ENCODE data around the gene GPR39. TPM values are rescaled to one million over a fixed set of nuclear protein-coding genes. Genes with fewer than 3 reads are reported as not detected.

Gene GPR39
- total RNA-seq, 2 experiments from 2014 or later: 0.13 TPM; not detected in 1

DNA sequence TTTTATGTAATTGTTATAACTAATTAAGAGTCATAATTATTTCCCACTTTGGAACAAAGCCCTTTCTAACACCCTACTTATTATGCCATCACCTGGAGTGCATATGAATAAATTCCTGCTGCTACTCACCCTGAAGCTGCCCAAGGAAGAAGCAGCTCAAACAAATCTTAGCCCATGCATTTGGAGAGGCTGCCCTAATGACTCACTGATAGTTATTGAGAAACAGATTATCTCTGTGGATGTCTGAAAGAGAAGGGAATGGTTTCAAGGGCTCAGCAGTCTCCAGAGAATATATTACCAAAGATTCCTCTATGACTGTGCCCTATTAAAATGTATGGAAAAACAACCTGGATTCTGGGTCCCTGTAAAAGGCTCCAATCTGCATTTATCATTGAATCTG, 81.0 kb downstream of the GPR39 start:
- H3K4me3 ChIP-seq (ENCODE audit: low read depth, low read length, poor library complexity, severe bottlenecking): no peak overlapping the region
- no TSS peak for BruUV-seq (replicated peaks)
- H3K36me3 ChIP-seq (ENCODE audit: insufficient read depth, low read length): no peaks in the 10 kb centered on the region
- intact Hi-C loops (cut with micrococcal nuclease; ENCODE audit: unreplicated experiment): no loop called here
- H3K27ac ChIP-seq (ENCODE audit: low read depth, low read length, poor library complexity, severe bottlenecking): no peak overlapping the region
- ChIA-PET POLR2A (no interaction called here), CTCF (ENCODE audit: unreplicated experiment) (no interaction called here)
- H3K4me2 ChIP-seq (ENCODE audit: low read length): no peak overlapping the region
- H3K79me2 ChIP-seq (ENCODE audit: insufficient read depth, low read depth, low read length): no peaks in the 10 kb centered on the region
- TF ChIP-seq EZH2phosphoT487 (IDR thresholded peaks at IDR 0.05; ENCODE audit: borderline replicate concordance, low read depth, low read length): no peak
- TF ChIP-seq, protein P1, sequence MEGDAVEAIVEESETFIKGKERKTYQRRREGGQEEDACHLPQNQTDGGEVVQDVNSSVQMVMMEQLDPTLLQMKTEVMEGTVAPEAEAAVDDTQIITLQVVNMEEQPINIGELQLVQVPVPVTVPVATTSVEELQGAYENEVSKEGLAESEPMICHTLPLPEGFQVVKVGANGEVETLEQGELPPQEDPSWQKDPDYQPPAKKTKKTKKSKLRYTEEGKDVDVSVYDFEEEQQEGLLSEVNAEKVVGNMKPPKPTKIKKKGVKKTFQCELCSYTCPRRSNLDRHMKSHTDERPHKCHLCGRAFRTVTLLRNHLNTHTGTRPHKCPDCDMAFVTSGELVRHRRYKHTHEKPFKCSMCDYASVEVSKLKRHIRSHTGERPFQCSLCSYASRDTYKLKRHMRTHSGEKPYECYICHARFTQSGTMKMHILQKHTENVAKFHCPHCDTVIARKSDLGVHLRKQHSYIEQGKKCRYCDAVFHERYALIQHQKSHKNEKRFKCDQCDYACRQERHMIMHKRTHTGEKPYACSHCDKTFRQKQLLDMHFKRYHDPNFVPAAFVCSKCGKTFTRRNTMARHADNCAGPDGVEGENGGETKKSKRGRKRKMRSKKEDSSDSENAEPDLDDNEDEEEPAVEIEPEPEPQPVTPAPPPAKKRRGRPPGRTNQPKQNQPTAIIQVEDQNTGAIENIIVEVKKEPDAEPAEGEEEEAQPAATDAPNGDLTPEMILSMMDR (conservative IDR thresholded peaks at IDR 0.05; ENCODE audit: low read length): no peak
- H4K20me1 ChIP-seq (ENCODE audit: insufficient read depth, low read length): no peaks in the 10 kb centered on the region
- no peak overlapping the region for H2AFZ ChIP-seq (ENCODE audit: low read length)
- no peak for DNase-seq (ENCODE audit: low spot score)
- H3K4me1 ChIP-seq (ENCODE audit: insufficient read depth, low read length, poor library complexity, severe bottlenecking): no peaks in the 10 kb centered on the region
- no peaks in the 10 kb centered on the region for H3K9me2 ChIP-seq (ENCODE audit: insufficient read depth, low read length)
- no peaks in the 10 kb centered on the region for H3K9me3 ChIP-seq (ENCODE audit: low read length)

DNA sequence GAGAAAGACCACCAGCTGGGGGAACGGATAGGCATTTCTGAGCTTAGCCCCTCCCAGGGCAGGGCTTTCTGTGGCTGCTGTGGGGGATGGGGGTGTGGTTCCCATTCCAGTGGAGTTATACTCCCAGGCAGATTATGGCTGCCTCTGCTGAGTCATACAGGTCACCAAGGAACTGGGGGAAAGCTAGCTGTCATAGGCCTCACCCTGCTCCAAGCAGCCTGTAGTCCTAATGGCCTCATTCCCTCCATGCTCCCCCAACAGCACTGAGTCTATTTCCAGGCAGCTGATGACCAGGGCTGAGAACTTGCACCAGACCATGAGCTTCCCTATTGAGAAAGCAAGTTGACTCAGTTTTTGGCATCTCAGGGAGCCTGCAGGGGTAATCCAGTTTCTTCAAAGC, 87.1 kb downstream of the GPR39 start:
- no peak overlapping the region for H3K27ac ChIP-seq (ENCODE audit: low read depth, low read length, poor library complexity, severe bottlenecking)
- H4K20me1 ChIP-seq (ENCODE audit: insufficient read depth, low read length): no peaks in the 10 kb centered on the region
- H2AFZ ChIP-seq (ENCODE audit: low read length): no peak overlapping the region
- no peak overlapping the region for H3K4me2 ChIP-seq (ENCODE audit: low read length)
- intact Hi-C loops (cut with micrococcal nuclease; ENCODE audit: unreplicated experiment): no loop called here
- TF ChIP-seq, protein P1 (conservative IDR thresholded peaks at IDR 0.05; ENCODE audit: low read length): no peak
- TF ChIP-seq EZH2phosphoT487 (IDR thresholded peaks at IDR 0.05; ENCODE audit: borderline replicate concordance, low read depth, low read length): no peak
- POLR2A ChIA-PET: interaction anchor here (0.6 kb wide), 1 partner anchor 16 kb away, joined by 3 read pairs; no protein-coding TSS in a partner anchor
- no peak overlapping the region for H3K4me3 ChIP-seq (ENCODE audit: low read depth, low read length, poor library complexity, severe bottlenecking)
- H3K9me3 ChIP-seq (ENCODE audit: low read length): no peaks in the 10 kb centered on the region
- H3K36me3 ChIP-seq (ENCODE audit: insufficient read depth, low read length): no peaks in the 10 kb centered on the region
- H3K9me2 ChIP-seq (ENCODE audit: insufficient read depth, low read length): no peaks in the 10 kb centered on the region
- H3K4me1 ChIP-seq (ENCODE audit: insufficient read depth, low read length, poor library complexity, severe bottlenecking): no peaks in the 10 kb centered on the region
- BruUV-seq (replicated peaks): no TSS peak
- no peak for DNase-seq (ENCODE audit: low spot score)
- CTCF ChIA-PET (ENCODE audit: unreplicated experiment): no interaction called here
- H3K79me2 ChIP-seq (ENCODE audit: insufficient read depth, low read depth, low read length): no peaks in the 10 kb centered on the region

DNA sequence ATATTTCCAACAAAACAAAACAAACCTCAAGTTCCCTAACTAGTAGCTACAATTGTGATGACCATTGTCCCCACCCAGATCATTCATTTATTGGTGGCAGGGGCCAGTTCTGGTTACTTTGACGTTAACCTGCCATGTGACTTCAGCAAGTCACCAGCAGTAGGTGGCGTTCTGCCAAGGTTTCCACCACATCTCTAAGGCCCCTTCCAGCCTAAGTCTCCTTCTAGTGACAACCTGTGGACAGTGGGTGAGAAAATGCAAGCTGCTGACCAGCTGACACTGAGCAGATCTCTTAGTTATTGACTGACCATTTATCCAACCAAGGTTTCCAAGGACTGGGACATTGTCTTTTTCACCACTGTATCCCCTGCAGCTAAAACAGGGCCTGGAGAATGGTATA, 98.4 kb downstream of the GPR39 start:
- no peak for TF ChIP-seq EZH2phosphoT487 (IDR thresholded peaks at IDR 0.05; ENCODE audit: borderline replicate concordance, low read depth, low read length)
- TF ChIP-seq, protein P1 (conservative IDR thresholded peaks at IDR 0.05; ENCODE audit: low read length): peak; percentile 54
- POLR2A ChIA-PET: interaction anchor here (0.6 kb wide), 2 partner anchors 33 to 34 kb away, joined by 3 read pairs; no protein-coding TSS in a partner anchor

More for the DNA sequence above, 98.4 kb downstream of the GPR39 start:
- H2AFZ ChIP-seq (ENCODE audit: low read length): no peak overlapping the region
- H3K9me2 ChIP-seq (ENCODE audit: insufficient read depth, low read length): no peaks in the 10 kb centered on the region
- H3K4me2 ChIP-seq (ENCODE audit: low read length): no peak overlapping the region
- CTCF ChIA-PET (ENCODE audit: unreplicated experiment): no interaction called here
- intact Hi-C loops (cut with micrococcal nuclease; ENCODE audit: unreplicated experiment): no loop called here
- no TSS peak for BruUV-seq (replicated peaks)
- H3K4me1 ChIP-seq (ENCODE audit: insufficient read depth, low read length, poor library complexity, severe bottlenecking): no peaks in the 10 kb centered on the region
- DNase-seq (ENCODE audit: low spot score): peak; percentile 11
- H3K36me3 ChIP-seq (ENCODE audit: insufficient read depth, low read length): no peaks in the 10 kb centered on the region
- no peak overlapping the region for H3K4me3 ChIP-seq (ENCODE audit: low read depth, low read length, poor library complexity, severe bottlenecking)
- H4K20me1 ChIP-seq (ENCODE audit: insufficient read depth, low read length): no peaks in the 10 kb centered on the region
- no peaks in the 10 kb centered on the region for H3K79me2 ChIP-seq (ENCODE audit: insufficient read depth, low read depth, low read length)
- no peak overlapping the region for H3K27ac ChIP-seq (ENCODE audit: low read depth, low read length, poor library complexity, severe bottlenecking)
- H3K9me3 ChIP-seq (ENCODE audit: low read length): no peaks in the 10 kb centered on the region
